Endothelial cell of umbilical vein (primary cell): ENCODE data around the gene OGG1. TPM values are rescaled to one million over a fixed set of nuclear protein-coding genes. Genes with fewer than 3 reads are reported as not detected.

ENCODE experiments used
- BruUV-seq: library from RNA; stranded (reverse); fragments of 400-500 nt; replicated peaks from 2 replicates; lab custom pipeline; 2021; lab: Mats Ljungman, UMichigan
- CTCF ChIA-PET: fragments of 300-600, 350-600 bp; sonication (Branson Sonifier 250); formaldehyde crosslinking; loops from one replicate; lab custom pipeline; 2021; ENCODE audit warnings: antibody characterized with exemption, inconsistent platforms; lab: Charles Lee
- POLR2A ChIA-PET: fragments of 300-600, 350-600 bp; sonication (Branson Sonifier 250); formaldehyde crosslinking; loops from one replicate; lab custom pipeline; 2021; ENCODE audit warnings: antibody characterized with exemption, inconsistent platforms; lab: Charles Lee
- DNase-seq: peaks from one replicate; pipeline ENCODE4 v3.0.0-alpha.2; 2011; ENCODE audit warnings: low read depth, low spot score
- FAIRE-seq: peaks from 2 replicates; lab custom pipeline; 2011; peaks lifted over from hg19 to GRCh38; lab: Jason Lieb, UNC
- H2AFZ ChIP-seq: 2 replicates; pipeline ENCODE4 v1.6.0; 2012; ENCODE audit warnings: low read depth, low read length, control low read depth, inconsistent platforms
- H3K27ac ChIP-seq: 2 replicates; pipeline ENCODE4 v1.5.1; 2011; ENCODE audit warnings: low read depth, mild to moderate bottlenecking, control low read depth, low read length, moderate library complexity; ENCODE audit not compliant: insufficient read depth
- H3K27me3 ChIP-seq, 2 experiments: 2 replicates each; pipeline versions ENCODE4 v1.6.0 to v1.6.1; 2011; ENCODE audit warnings: low read length in 2 of 2, mixed read lengths in 1 of 2; ENCODE audit not compliant: control insufficient read depth in 2 of 2, insufficient read depth in 2 of 2
- H3K36me3 ChIP-seq, 2 experiments: 2 replicates in 1 of 2; 3 replicates in 1 of 2; pipeline ENCODE4 v1.5.1; 2011; ENCODE audit warnings: low read length in 2 of 2, mild to moderate bottlenecking in 1 of 2, moderate library complexity in 1 of 2; ENCODE audit not compliant: control insufficient read depth in 2 of 2, insufficient read depth in 2 of 2; ENCODE audit errors: extremely low read depth in 1 of 2
- H3K4me1 ChIP-seq: 3 replicates; pipeline ENCODE4 v1.5.1; 2011; ENCODE audit warnings: mild to moderate bottlenecking, low read length; ENCODE audit not compliant: control insufficient read depth, insufficient read depth; ENCODE audit errors: extremely low read depth
- H3K4me2 ChIP-seq: 2 replicates; pipeline ENCODE4 v1.6.1; 2011; ENCODE audit warnings: low read length, control low read depth, mixed read lengths; ENCODE audit not compliant: insufficient read depth
- H3K4me3 ChIP-seq, 3 experiments: fragments of 200-600 bp in 1 of 3; sonication (generic), shearing (Covaris generic) in 1 of 3; replicated peaks in 1 of 3; 2 replicates each; pipeline ENCODE4 v1.5.1; 2011 to 2016; ENCODE audit warnings: control low read depth in 3 of 3, low read length in 3 of 3, mild to moderate bottlenecking in 2 of 3, inconsistent platforms in 1 of 3, low read depth in 1 of 3, moderate library complexity in 1 of 3; ENCODE audit not compliant: insufficient read depth in 1 of 3
- H3K79me2 ChIP-seq: 2 replicates; pipeline ENCODE4 v1.6.0; 2012; ENCODE audit warnings: low read length, inconsistent platforms; ENCODE audit not compliant: control insufficient read depth, insufficient read depth
- H3K9ac ChIP-seq: replicated peaks from 2 replicates; pipeline ENCODE3; 2011; ENCODE audit warnings: low read length, control low read depth; ENCODE audit not compliant: insufficient read depth; ENCODE audit errors: extremely low read depth
- H3K9me1 ChIP-seq: replicated peaks from 3 replicates; pipeline ENCODE4 v1.6.0; 2011; ENCODE audit warnings: mild to moderate bottlenecking, low read length; ENCODE audit not compliant: control insufficient read depth, insufficient read depth; ENCODE audit errors: extremely low read depth
- H3K9me3 ChIP-seq: replicated peaks from 2 replicates; pipeline ENCODE4 v1.5.1; 2012; ENCODE audit warnings: low read length, inconsistent platforms; ENCODE audit not compliant: control insufficient read depth, insufficient read depth
- H4K20me1 ChIP-seq: replicated peaks from 2 replicates; pipeline ENCODE3; 2011; ENCODE audit warnings: mild to moderate bottlenecking, low read length; ENCODE audit not compliant: control insufficient read depth, insufficient read depth; ENCODE audit errors: extremely low read depth
- CTCF ChIP-seq, 2 donors: IDR thresholded peaks; 1 replicate in 1 of 2; 2 replicates in 1 of 2; pipeline ENCODE4 v1.5.1; 2011; ENCODE audit warnings: low read length in 2 of 2, mild to moderate bottlenecking in 2 of 2, moderate library complexity in 2 of 2, control low read depth in 1 of 2, inconsistent platforms in 1 of 2, low read depth in 1 of 2; ENCODE audit not compliant: insufficient read depth in 1 of 2; ENCODE audit errors: extremely low read depth in 1 of 2
- GATA2 ChIP-seq: IDR thresholded peaks from 2 replicates; pipeline ENCODE4 v1.7.0; 2011; ENCODE audit warnings: low read depth, mild to moderate bottlenecking, moderate library complexity, mixed read lengths, low read length; ENCODE audit not compliant: insufficient read length, insufficient read depth
- dilution Hi-C: fragments of 300-500 bp; cut with MboI; formaldehyde crosslinking; loops from one replicate; pipeline ENCODE4 v1.15.0; 2019; ENCODE audit warnings: low sequenced_read_pairs; ENCODE audit not compliant: extremely low pct_ligation_motif_present
- intact Hi-C: fragments of 100-400 bp; cut with micrococcal nuclease; formaldehyde crosslinking; loops from one replicate; pipeline ENCODE4 v1.10.0; 2022
- polyA plus RNA-seq, 4 experiments: library from polyadenylated mRNA; depleted of rRNA in 3 of 4; stranded (reverse) in 3 of 4; unstranded in 1 of 4; fragments of >200 nt; gene quantifications; 2 replicates each; pipeline versions ENCODE4 v1.2.1 to v1.2.3, GENCODE V29; 2011 to 2012; ENCODE audit warnings: missing spikeins in 1 of 4
- total RNA-seq: library from RNA; stranded (reverse); gene quantifications from 2 replicates; pipeline ENCODE4 v1.2.3, GENCODE V29; 2021

OGG1 gene
- total and polyA plus RNA-seq, 2 donors (not counting 3 experiments of a cell fraction or from before 2014, with no cell fraction given): 24.1 to 32.1 TPM

GRCh38 chr3:9721015-9721699 is 28.6 kb upstream of the OGG1 start:
- Histone ChIP-seq H3K36me3 (no peaks in the 10 kb centered on the region), H4K20me1 (no peaks in the 10 kb centered on the region), H3K4me2 (no peak overlapping the region), H2AFZ (no peak overlapping the region), H3K79me2 (no peaks in the 10 kb centered on the region), H3K27me3 (peaks cover 2 to 7% of the 10 kb centered on the region in 2 experiments), H3K9me1 (no peaks in the 10 kb centered on the region), H3K4me1 (no peaks in the 10 kb centered on the region), H3K9ac (no peak overlapping the region), H3K9me3 (no peaks in the 10 kb centered on the region), H3K27ac (no peak overlapping the region), H3K4me3 (no peak overlapping the region)
- TF ChIP-seq GATA2: no peak
- ChIA-PET CTCF (interaction anchor here (1.2 to 1.3 kb wide), 2 partner anchors 9 to 10 kb away, joined by 4 read pairs; partner anchors contain the start of gene BRPF1), POLR2A (interaction anchor here (1.6 kb wide), 1 partner anchor 10 kb away, joined by 3 read pairs; no protein-coding TSS in a partner anchor)
- FAIRE-seq: no peak
- no peak for DNase-seq
- no TSS peak for BruUV-seq
- dilution Hi-C loops: no loop called here
- intact Hi-C loops: no loop called here

- no peaks in the 10 kb centered on the region for H3K36me3 ChIP-seq
- no peak overlapping the region for H2AFZ ChIP-seq
- no peak overlapping the region for H3K4me2 ChIP-seq
- TF ChIP-seq CTCF (IDR thresholded peaks at IDR 0.05; ENCODE audit: extremely low read depth in 1 of 2, insufficient read depth in 1 of 2, low read depth in 1 of 2, low read length in 2 of 2): no peak
- no peak for DNase-seq
- H3K27me3 ChIP-seq: peaks cover 3 to 7% of the 10 kb centered on the region in 2 experiments
- H3K9me3 ChIP-seq: no peaks in the 10 kb centered on the region
- intact Hi-C loops: no loop called here
- no peaks in the 10 kb centered on the region for H3K4me1 ChIP-seq
- no peaks in the 10 kb centered on the region for H3K79me2 ChIP-seq
- ChIA-PET CTCF (interaction anchor here (1.2 kb wide), 1 partner anchor 9 kb away, joined by 4 read pairs; no protein-coding TSS in a partner anchor), POLR2A (no interaction called here)
- H3K27ac ChIP-seq: no peak overlapping the region
- no TSS peak for BruUV-seq
- no peak overlapping the region for H3K9ac ChIP-seq
- no peak overlapping the region for H3K4me3 ChIP-seq
- no peaks in the 10 kb centered on the region for H4K20me1 ChIP-seq
- H3K9me1 ChIP-seq: no peaks in the 10 kb centered on the region
- FAIRE-seq: no peak
- dilution Hi-C loops: no loop called here
These were observed 28.1 kb upstream of the OGG1 start for GRCh38 chr3:9721700-9722060.
